ENCODE measurements around the gene MAGEB17.
"Not testable (repeated sequence)": the region's sequence is repeated elsewhere in the genome, so short reads cannot be mapped to it uniquely, and the experiment has no call there.

MAGEB17 gene

GRCh38 chrX:16140448-16140847 is 26.8 kb upstream of the MAGEB17 start:
- TF ChIP-seq, protein P1, sequence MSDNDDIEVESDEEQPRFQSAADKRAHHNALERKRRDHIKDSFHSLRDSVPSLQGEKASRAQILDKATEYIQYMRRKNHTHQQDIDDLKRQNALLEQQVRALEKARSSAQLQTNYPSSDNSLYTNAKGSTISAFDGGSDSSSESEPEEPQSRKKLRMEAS (IDR thresholded peaks at IDR 0.05; ENCODE audit: low read depth, low read length), result no peak
- TF ChIP-seq POLR2A (IDR thresholded peaks at IDR 0.05; ENCODE audit: extremely low read depth, insufficient read length) (no peak), MYC (IDR thresholded peaks at IDR 0.05; ENCODE audit: low read depth, low read length) (no peak)
- TF ChIP-seq, protein P2, sequence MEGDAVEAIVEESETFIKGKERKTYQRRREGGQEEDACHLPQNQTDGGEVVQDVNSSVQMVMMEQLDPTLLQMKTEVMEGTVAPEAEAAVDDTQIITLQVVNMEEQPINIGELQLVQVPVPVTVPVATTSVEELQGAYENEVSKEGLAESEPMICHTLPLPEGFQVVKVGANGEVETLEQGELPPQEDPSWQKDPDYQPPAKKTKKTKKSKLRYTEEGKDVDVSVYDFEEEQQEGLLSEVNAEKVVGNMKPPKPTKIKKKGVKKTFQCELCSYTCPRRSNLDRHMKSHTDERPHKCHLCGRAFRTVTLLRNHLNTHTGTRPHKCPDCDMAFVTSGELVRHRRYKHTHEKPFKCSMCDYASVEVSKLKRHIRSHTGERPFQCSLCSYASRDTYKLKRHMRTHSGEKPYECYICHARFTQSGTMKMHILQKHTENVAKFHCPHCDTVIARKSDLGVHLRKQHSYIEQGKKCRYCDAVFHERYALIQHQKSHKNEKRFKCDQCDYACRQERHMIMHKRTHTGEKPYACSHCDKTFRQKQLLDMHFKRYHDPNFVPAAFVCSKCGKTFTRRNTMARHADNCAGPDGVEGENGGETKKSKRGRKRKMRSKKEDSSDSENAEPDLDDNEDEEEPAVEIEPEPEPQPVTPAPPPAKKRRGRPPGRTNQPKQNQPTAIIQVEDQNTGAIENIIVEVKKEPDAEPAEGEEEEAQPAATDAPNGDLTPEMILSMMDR (IDR thresholded peaks at IDR 0.05; ENCODE audit: low read depth, low read length), result no peak
- H3K4me3 ChIP-seq (ENCODE audit: low read depth, low read length), result no peak overlapping the region
- no peak for DNase-seq (ENCODE audit: low read depth)

DNA sequence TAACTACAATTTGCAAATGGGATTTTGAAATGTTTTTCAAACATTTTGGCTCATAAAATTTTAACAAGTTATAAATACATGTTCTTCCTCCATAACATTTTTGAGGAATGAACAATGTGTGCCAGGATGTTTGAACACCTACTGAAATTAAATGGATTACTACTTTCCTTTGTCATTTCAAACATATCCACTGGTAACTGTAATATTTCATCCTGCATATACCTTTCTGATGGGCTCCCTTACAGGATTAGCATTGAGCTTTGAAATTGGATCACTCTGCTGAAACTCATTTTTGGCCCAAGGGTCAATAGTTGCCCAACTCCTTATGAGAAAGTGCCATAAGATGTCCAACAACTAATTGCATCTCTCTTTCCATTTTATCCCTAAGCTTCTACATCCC is 26.3 kb upstream of the MAGEB17 start:
- TF ChIP-seq, protein P2 (IDR thresholded peaks at IDR 0.05; ENCODE audit: low read depth, low read length), result no peak
- no peak for TF ChIP-seq POLR2A (IDR thresholded peaks at IDR 0.05; ENCODE audit: extremely low read depth, insufficient read length)
- DNase-seq (ENCODE audit: low read depth), result no peak
- no peak overlapping the region for H3K4me3 ChIP-seq (ENCODE audit: low read depth, low read length)

DNA sequence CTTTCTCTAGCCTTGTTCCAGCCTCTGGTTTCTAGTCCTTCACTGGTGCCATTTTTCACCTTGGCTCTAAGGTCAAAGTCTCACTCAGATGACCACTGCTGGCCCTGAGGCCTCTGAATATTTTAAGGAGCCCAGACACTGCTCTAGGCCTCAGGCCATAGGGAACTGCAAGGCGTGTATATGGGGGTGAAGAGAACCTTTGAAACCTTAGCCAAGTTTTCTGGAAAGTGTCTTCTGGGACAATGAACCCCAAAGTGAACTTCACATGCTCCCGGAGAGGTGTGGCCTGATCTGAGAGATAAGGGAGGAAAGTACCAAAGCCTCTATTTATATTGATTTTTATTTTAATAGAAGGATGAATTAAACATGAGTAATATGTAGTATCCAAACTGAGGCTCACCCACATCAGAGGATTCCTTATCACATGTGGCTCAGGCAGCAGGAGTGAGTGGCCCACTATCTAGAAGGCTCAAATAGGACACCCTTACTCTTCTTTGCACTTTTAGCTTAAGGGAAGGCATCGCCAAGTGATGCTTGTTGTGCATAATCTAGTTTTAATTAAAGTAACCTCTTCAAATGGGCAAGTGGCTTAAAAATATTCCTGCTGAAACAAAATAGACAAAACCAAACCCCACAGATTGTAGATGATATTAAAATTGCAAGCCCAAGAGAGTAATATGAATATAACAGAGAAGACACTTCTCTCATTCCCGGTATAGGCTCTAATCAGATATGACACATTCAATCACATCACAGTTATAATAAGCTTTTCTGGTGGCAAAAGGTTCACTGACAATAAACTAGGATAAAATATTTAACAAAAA is 25.6 kb upstream of the MAGEB17 start:
- no peak for DNase-seq (ENCODE audit: low read depth)
- H3K4me3 ChIP-seq (ENCODE audit: low read depth, low read length), result no peak overlapping the region
- TF ChIP-seq, protein P1 (IDR thresholded peaks at IDR 0.05; ENCODE audit: low read depth, low read length), result no peak
- TF ChIP-seq MYC (IDR thresholded peaks at IDR 0.05; ENCODE audit: low read depth, low read length), result no peak
- TF ChIP-seq, protein P2 (IDR thresholded peaks at IDR 0.05; ENCODE audit: low read depth, low read length), result no peak
- no peak for TF ChIP-seq POLR2A (IDR thresholded peaks at IDR 0.05; ENCODE audit: extremely low read depth, insufficient read length)

DNA sequence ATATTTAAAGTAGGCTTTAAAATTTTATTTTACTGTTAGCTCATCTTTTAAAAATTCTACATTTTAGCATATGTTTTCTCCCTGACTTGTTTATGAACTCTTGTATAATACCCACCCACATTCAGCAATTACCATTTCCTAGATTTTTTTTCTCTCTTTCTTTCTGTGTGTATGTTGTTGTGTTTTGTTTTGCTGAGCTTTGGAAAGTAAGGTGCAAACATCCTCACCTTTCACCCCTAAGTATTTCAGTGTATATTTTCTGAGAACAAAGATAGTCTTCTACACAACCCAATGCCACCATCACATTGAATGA is 25.1 kb upstream of the MAGEB17 start:
- H3K4me3 ChIP-seq (ENCODE audit: low read depth, low read length), result no peak overlapping the region
- TF ChIP-seq, protein P1 (IDR thresholded peaks at IDR 0.05; ENCODE audit: low read depth, low read length), result no peak
- TF ChIP-seq MYC (IDR thresholded peaks at IDR 0.05; ENCODE audit: low read depth, low read length), result no peak
- TF ChIP-seq POLR2A (IDR thresholded peaks at IDR 0.05; ENCODE audit: extremely low read depth, insufficient read length), result no peak
- TF ChIP-seq, protein P2 (IDR thresholded peaks at IDR 0.05; ENCODE audit: low read depth, low read length), result no peak
- DNase-seq (ENCODE audit: low read depth), result no peak

- no peak for DNase-seq (ENCODE audit: low read depth)
- no peak overlapping the region for H3K4me3 ChIP-seq (ENCODE audit: low read depth, low read length)
- TF ChIP-seq POLR2A (IDR thresholded peaks at IDR 0.05; ENCODE audit: extremely low read depth, insufficient read length), result no peak
These were observed 23.3 kb upstream of the MAGEB17 start for GRCh38 chrX:16143968-16144367.

DNA sequence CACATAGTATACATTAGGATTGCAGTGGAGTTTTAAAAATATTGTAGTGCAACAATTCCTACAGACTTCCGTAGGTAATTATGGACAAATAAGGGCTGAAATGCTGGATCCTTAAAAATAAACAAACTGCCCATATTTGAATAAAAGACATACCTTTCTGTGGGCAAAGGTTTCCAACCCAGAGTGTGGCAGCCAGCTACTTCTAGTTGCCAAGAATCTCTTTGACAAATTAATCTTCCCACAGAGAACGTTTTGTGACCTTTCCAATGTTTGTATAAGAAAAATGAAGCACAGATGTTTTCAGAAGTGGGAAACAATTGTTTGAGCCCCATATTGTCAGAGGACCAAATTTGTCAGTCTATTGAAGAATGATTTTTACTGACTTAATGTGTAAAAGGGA is 22.9 kb upstream of the MAGEB17 start:
- TF ChIP-seq, protein P1 (IDR thresholded peaks at IDR 0.05; ENCODE audit: low read depth, low read length), result no peak
- TF ChIP-seq POLR2A (IDR thresholded peaks at IDR 0.05; ENCODE audit: extremely low read depth, insufficient read length) (no peak), MYC (IDR thresholded peaks at IDR 0.05; ENCODE audit: low read depth, low read length) (no peak)
- no peak overlapping the region for H3K4me3 ChIP-seq (ENCODE audit: low read depth, low read length)
- no peak for DNase-seq (ENCODE audit: low read depth)

DNA sequence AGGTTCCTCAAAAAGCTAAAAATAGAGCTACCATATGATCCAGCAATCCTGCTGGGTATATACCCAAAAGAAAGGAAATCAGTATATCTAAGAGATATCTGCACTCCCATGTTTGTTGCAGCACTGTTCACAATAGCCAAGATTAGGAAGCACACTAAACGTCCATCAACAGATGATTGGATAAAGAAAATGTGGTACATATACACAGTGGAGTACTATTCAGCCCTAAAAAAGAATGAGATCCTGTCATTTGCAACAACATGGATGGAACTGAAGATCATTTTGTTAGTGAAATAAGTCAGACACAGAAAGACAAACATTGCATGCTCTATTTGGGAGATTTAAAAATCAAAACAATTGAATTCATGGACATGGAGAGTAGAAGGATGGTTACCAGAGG is 22.2 kb upstream of the MAGEB17 start:
- H3K4me3 ChIP-seq (ENCODE audit: low read depth, low read length); DNase-seq (ENCODE audit: low read depth): not testable (repeated sequence)

Measured in NB4 (cell line).